ENCODE data around the gene SMIM20. TPM values are rescaled to one million over a fixed set of nuclear protein-coding genes. Genes with fewer than 3 reads are reported as not detected.

SMIM20 gene
- total and polyA plus RNA-seq, 12 donors: 22.9 to 80.5 (median 40.6) TPM

- peaks cover 0 to 10% of the 10 kb centered on the region in 2 donors for H3K4me1 ChIP-seq (replicated peaks in 1 of 2)
- H3K27ac ChIP-seq: no peak overlapping the region
- no peaks in the 10 kb centered on the region for H3K27me3 ChIP-seq
- no peaks in the 10 kb centered on the region for H3K36me3 ChIP-seq (replicated peaks in 1 of 2)
- intact Hi-C loops (cut with DNase I): no loop called here
- H3K9me3 ChIP-seq (replicated peaks in 1 of 3): no peaks in the 10 kb centered on the region
- TF ChIP-seq POLR2A (IDR thresholded peaks at IDR 0.05): no peak
- TF ChIP-seq, protein P1, sequence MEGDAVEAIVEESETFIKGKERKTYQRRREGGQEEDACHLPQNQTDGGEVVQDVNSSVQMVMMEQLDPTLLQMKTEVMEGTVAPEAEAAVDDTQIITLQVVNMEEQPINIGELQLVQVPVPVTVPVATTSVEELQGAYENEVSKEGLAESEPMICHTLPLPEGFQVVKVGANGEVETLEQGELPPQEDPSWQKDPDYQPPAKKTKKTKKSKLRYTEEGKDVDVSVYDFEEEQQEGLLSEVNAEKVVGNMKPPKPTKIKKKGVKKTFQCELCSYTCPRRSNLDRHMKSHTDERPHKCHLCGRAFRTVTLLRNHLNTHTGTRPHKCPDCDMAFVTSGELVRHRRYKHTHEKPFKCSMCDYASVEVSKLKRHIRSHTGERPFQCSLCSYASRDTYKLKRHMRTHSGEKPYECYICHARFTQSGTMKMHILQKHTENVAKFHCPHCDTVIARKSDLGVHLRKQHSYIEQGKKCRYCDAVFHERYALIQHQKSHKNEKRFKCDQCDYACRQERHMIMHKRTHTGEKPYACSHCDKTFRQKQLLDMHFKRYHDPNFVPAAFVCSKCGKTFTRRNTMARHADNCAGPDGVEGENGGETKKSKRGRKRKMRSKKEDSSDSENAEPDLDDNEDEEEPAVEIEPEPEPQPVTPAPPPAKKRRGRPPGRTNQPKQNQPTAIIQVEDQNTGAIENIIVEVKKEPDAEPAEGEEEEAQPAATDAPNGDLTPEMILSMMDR (IDR thresholded peaks at IDR 0.05): peak in 2 of 6 experiments; percentile 6 to 9
- DNase-seq: no peak
- WGBS, 4 donors: 63 to 74% (median 68%) methylated on average over 4 of the region's 4 CpGs
- H3K4me3 ChIP-seq: no peak overlapping the region
Observed at GRCh38 chr4:25939330-25939729, 25.3 kb downstream of the SMIM20 start.

DNA sequence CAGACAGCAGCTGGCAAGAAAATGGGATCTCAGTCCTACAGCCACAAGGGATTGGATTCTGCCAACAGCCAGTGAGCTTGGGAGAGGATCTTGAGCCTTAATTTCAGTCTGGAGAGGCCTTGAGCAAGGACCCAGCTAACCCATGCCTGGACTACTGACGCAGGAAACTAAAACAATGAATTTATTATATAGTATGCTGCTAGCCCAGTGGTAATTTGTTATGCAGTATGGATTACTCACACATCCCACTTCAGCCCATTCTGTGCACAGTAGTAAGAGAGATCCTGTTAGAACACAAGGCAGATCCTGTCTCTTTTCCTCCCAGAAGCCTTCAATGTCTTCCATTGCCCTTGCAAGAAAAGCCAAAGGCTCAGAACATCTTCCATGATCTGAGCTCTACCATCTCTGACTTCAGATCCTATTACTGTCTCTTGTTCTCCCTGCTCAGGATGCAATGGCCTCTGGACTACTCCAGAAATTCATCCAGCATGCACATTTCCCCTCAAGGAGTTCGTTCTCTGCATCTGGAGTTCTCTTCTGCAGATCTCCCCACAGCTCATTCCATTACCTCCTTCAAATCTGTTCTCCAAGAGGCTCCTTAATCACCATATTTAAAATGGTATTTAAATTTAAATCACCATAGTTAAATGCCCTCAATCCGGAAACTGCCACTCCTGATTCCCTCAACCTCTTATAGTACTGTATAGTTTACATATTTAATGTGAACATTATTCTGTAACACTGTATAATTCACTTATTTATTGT is 27.6 kb downstream of the SMIM20 start:
- Histone ChIP-seq H3K27me3 (peaks cover 4% of the 10 kb centered on the region), H3K4me1 (replicated peaks in 1 of 2) (peaks cover 0 to 10% of the 10 kb centered on the region in 2 donors), H3K36me3 (replicated peaks in 1 of 2) (no peaks in the 10 kb centered on the region), H3K9me3 (replicated peaks in 1 of 3) (no peaks in the 10 kb centered on the region), H3K4me3 (no peak overlapping the region), H3K27ac (no peak overlapping the region)
- intact Hi-C loops (cut with DNase I): no loop called here
- DNase-seq: no peak
- TF ChIP-seq, protein P1 (IDR thresholded peaks at IDR 0.05): no peak
- TF ChIP-seq POLR2A (IDR thresholded peaks at IDR 0.05): no peak
- WGBS, 4 donors: 83 to 93% (median 89%) methylated on average over 3 of the region's 3 CpGs

- Histone ChIP-seq H3K27ac (no peak overlapping the region), H3K4me3 (no peak overlapping the region), H3K27me3 (peaks cover 6% of the 10 kb centered on the region), H3K4me1 (replicated peaks in 1 of 2) (peaks cover 0 to 9% of the 10 kb centered on the region in 2 donors), H3K9me3 (replicated peaks in 1 of 3) (no peaks in the 10 kb centered on the region), H3K36me3 (replicated peaks in 1 of 2) (no peaks in the 10 kb centered on the region)
- DNase-seq: no peak
- no peak for TF ChIP-seq POLR2A (IDR thresholded peaks at IDR 0.05)
- TF ChIP-seq, protein P1 (IDR thresholded peaks at IDR 0.05): no peak
- intact Hi-C loops (cut with DNase I): no loop called here
Observed at GRCh38 chr4:25943312-25943711, 29.3 kb downstream of the SMIM20 start.

GRCh38 chr4:25943805-25944204 is 29.8 kb downstream of the SMIM20 start:
- Histone ChIP-seq H3K4me1 (replicated peaks in 1 of 2) (peaks cover 0 to 4% of the 10 kb centered on the region in 2 donors), H3K36me3 (replicated peaks in 1 of 2) (no peaks in the 10 kb centered on the region), H3K9me3 (replicated peaks in 1 of 3) (no peaks in the 10 kb centered on the region), H3K4me3 (no peak overlapping the region), H3K27ac (no peak overlapping the region), H3K27me3 (peaks cover 6% of the 10 kb centered on the region)
- TF ChIP-seq POLR2A (IDR thresholded peaks at IDR 0.05): no peak
- TF ChIP-seq, protein P1 (IDR thresholded peaks at IDR 0.05): no peak
- DNase-seq: no peak
- intact Hi-C loops (cut with DNase I): no loop called here

All from adrenal gland (tissue), 12 donors.